T-helper 17 cell (primary cell): ENCODE results near the gene IL20. TPM values are rescaled to one million over a fixed set of nuclear protein-coding genes. Genes with fewer than 3 reads are reported as not detected.

ENCODE experiments used
- ATAC-seq: fragments of 150-1000 bp; cut with Tn5 transposase; 2 replicates; pipeline ENCODE4 v1.10.0; 2021; ENCODE audit warnings: mild to moderate bottlenecking, moderate library complexity
- DNase-seq, 3 donors: peaks; one replicate each; pipeline versions ENCODE4 v3.0.0 to v3.0.0-alpha.2; 2020 to 2021
- H3K9me3 ChIP-seq: one replicate; pipeline ENCODE4 v1.7.0; 2013; ENCODE audit warnings: low read length, mild to moderate bottlenecking; ENCODE audit not compliant: control insufficient read depth, poor library complexity, severe bottlenecking
- H3K27ac Mint-ChIP-seq: one replicate; pipeline ENCODE4 v1.8.0; 2022; ENCODE audit warnings: mild to moderate bottlenecking, moderate library complexity, mixed read lengths
- H3K27me3 Mint-ChIP-seq: one replicate; pipeline ENCODE4 v1.8.0; 2022; ENCODE audit warnings: mixed read lengths
- H3K36me3 Mint-ChIP-seq: one replicate; pipeline ENCODE4 v1.8.0; 2022; ENCODE audit warnings: low read depth, mixed read lengths
- H3K4me1 Mint-ChIP-seq: one replicate; pipeline ENCODE4 v1.8.0; 2022; ENCODE audit warnings: mild to moderate bottlenecking, mixed read lengths
- H3K4me3 Mint-ChIP-seq: one replicate; pipeline ENCODE4 v1.8.0; 2022; ENCODE audit warnings: mild to moderate bottlenecking, moderate library complexity, mixed read lengths
- total RNA-seq, 4 donors: library from RNA in 2 of 4; stranded (reverse) in 2 of 4; gene quantifications; one replicate each; pipeline ENCODE4 v1.2.3 and lab custom pipeline; 2022 to 2026

Gene IL20
- total RNA-seq, 2 donors from 2014 or later, result not detected

GRCh38 chr1:206833801-206834200 is 31.6 kb upstream of the IL20 start:
- H3K4me3 Mint-ChIP-seq, result no peak overlapping the region
- H3K4me1 Mint-ChIP-seq, result peaks cover 21% of the 10 kb centered on the region
- peaks cover 6% of the 10 kb centered on the region for H3K36me3 Mint-ChIP-seq
- H3K27ac Mint-ChIP-seq, result no peak overlapping the region
- ATAC-seq (no peak), DNase-seq (no peak)
- H3K9me3 ChIP-seq, result no peaks in the 10 kb centered on the region
- H3K27me3 Mint-ChIP-seq, result peaks cover 62% of the 10 kb centered on the region

GRCh38 chr1:206834217-206834616 is 31.2 kb upstream of the IL20 start:
- Mint-ChIP-seq H3K36me3 (peaks cover 6% of the 10 kb centered on the region), H3K27ac (no peak overlapping the region), H3K4me3 (no peak overlapping the region), H3K4me1 (peaks cover 17% of the 10 kb centered on the region), H3K27me3 (peaks cover 66% of the 10 kb centered on the region)
- DNase-seq (no peak), ATAC-seq (no peak)
- no peaks in the 10 kb centered on the region for H3K9me3 ChIP-seq

GRCh38 chr1:206834711-206835110 is 30.7 kb upstream of the IL20 start:
- H3K27me3 Mint-ChIP-seq, result peaks cover 70% of the 10 kb centered on the region
- no peaks in the 10 kb centered on the region for H3K9me3 ChIP-seq
- no peak for ATAC-seq
- peaks cover 4% of the 10 kb centered on the region for H3K36me3 Mint-ChIP-seq
- no peak overlapping the region for H3K4me3 Mint-ChIP-seq
- no peak overlapping the region for H3K27ac Mint-ChIP-seq
- DNase-seq, result no peak
- peaks cover 14% of the 10 kb centered on the region for H3K4me1 Mint-ChIP-seq

GRCh38 chr1:206835186-206835585 is 30.2 kb upstream of the IL20 start:
- H3K4me3 Mint-ChIP-seq, result no peak overlapping the region
- no peaks in the 10 kb centered on the region for H3K9me3 ChIP-seq
- no peak overlapping the region for H3K27ac Mint-ChIP-seq
- DNase-seq (no peak), ATAC-seq (no peak)
- H3K27me3 Mint-ChIP-seq, result peaks cover 74% of the 10 kb centered on the region
- H3K4me1 Mint-ChIP-seq, result peaks cover 11% of the 10 kb centered on the region
- peaks cover 4% of the 10 kb centered on the region for H3K36me3 Mint-ChIP-seq

GRCh38 chr1:206836111-206836510 is 29.3 kb upstream of the IL20 start:
- H3K4me1 Mint-ChIP-seq, result peaks cover 9% of the 10 kb centered on the region
- H3K9me3 ChIP-seq, result no peaks in the 10 kb centered on the region
- no peak for DNase-seq
- H3K4me3 Mint-ChIP-seq, result no peak overlapping the region
- no peak overlapping the region for H3K27ac Mint-ChIP-seq
- ATAC-seq, result no peak
- peaks cover 4% of the 10 kb centered on the region for H3K36me3 Mint-ChIP-seq
- peaks cover 74% of the 10 kb centered on the region for H3K27me3 Mint-ChIP-seq

- H3K27me3 Mint-ChIP-seq, result peaks cover 84% of the 10 kb centered on the region
- no peak overlapping the region for H3K27ac Mint-ChIP-seq
- H3K9me3 ChIP-seq, result no peaks in the 10 kb centered on the region
- ATAC-seq (no peak), DNase-seq (no peak)
- peaks cover 4% of the 10 kb centered on the region for H3K36me3 Mint-ChIP-seq
- H3K4me1 Mint-ChIP-seq, result peaks cover 2% of the 10 kb centered on the region
- no peak overlapping the region for H3K4me3 Mint-ChIP-seq
These were observed 26.3 kb upstream of the IL20 start for GRCh38 chr1:206839006-206839560.

GRCh38 chr1:206839857-206840256 is 25.6 kb upstream of the IL20 start:
- Mint-ChIP-seq H3K4me1 (peaks cover 2% of the 10 kb centered on the region), H3K27ac (no peak overlapping the region), H3K27me3 (peaks cover 77% of the 10 kb centered on the region), H3K4me3 (no peak overlapping the region), H3K36me3 (peaks cover 4% of the 10 kb centered on the region)
- ATAC-seq (no peak), DNase-seq (no peak)
- H3K9me3 ChIP-seq, result no peaks in the 10 kb centered on the region

- ATAC-seq, result no peak
These were observed 23.7 kb upstream of the IL20 start for GRCh38 chr1:206841609-206842323.

GRCh38 chr1:206842854-206843253 is 22.6 kb upstream of the IL20 start:
- H3K9me3 ChIP-seq, result no peaks in the 10 kb centered on the region
- Mint-ChIP-seq H3K27ac (no peak overlapping the region), H3K4me3 (no peak overlapping the region), H3K36me3 (no peaks in the 10 kb centered on the region), H3K27me3 (peaks cover 61% of the 10 kb centered on the region), H3K4me1 (peaks cover 5% of the 10 kb centered on the region)
- no peak for DNase-seq
- ATAC-seq, result no peak

More at GRCh38 chr1:206841609-206842323, 23.7 kb upstream of the IL20 start:
- no peak overlapping the region for H3K4me3 Mint-ChIP-seq
- peaks cover 63% of the 10 kb centered on the region for H3K27me3 Mint-ChIP-seq
- H3K36me3 Mint-ChIP-seq, result peaks cover 4% of the 10 kb centered on the region
- peaks cover 5% of the 10 kb centered on the region for H3K4me1 Mint-ChIP-seq
- no peaks in the 10 kb centered on the region for H3K9me3 ChIP-seq
- no peak overlapping the region for H3K27ac Mint-ChIP-seq
- no peak for DNase-seq

- Mint-ChIP-seq H3K36me3 (no peaks in the 10 kb centered on the region), H3K27me3 (peaks cover 62% of the 10 kb centered on the region), H3K4me3 (no peak overlapping the region), H3K27ac (no peak overlapping the region), H3K4me1 (peaks cover 5% of the 10 kb centered on the region)
- H3K9me3 ChIP-seq, result no peaks in the 10 kb centered on the region
- DNase-seq (no peak), ATAC-seq (no peak)
These were observed 21.8 kb upstream of the IL20 start for GRCh38 chr1:206843626-206844025.

- peaks cover 5% of the 10 kb centered on the region for H3K4me1 Mint-ChIP-seq
- DNase-seq, result no peak
- no peak overlapping the region for H3K27ac Mint-ChIP-seq
- no peaks in the 10 kb centered on the region for H3K9me3 ChIP-seq
- H3K36me3 Mint-ChIP-seq, result peaks cover 2% of the 10 kb centered on the region
- H3K27me3 Mint-ChIP-seq, result peaks cover 69% of the 10 kb centered on the region
- no peak overlapping the region for H3K4me3 Mint-ChIP-seq
- no peak for ATAC-seq
These were observed 18.9 kb upstream of the IL20 start for GRCh38 chr1:206846487-206846886.

- no peak for DNase-seq
- H3K4me3 Mint-ChIP-seq, result no peak overlapping the region
- H3K27me3 Mint-ChIP-seq, result peaks cover 65% of the 10 kb centered on the region
- peaks cover 2% of the 10 kb centered on the region for H3K36me3 Mint-ChIP-seq
- no peaks in the 10 kb centered on the region for H3K9me3 ChIP-seq
- no peak for ATAC-seq
- H3K27ac Mint-ChIP-seq, result peak overlapping the region; percentile 9
- peaks cover 5% of the 10 kb centered on the region for H3K4me1 Mint-ChIP-seq
These were observed 18.0 kb upstream of the IL20 start for GRCh38 chr1:206847337-206847834.

- Mint-ChIP-seq H3K4me3 (no peak overlapping the region), H3K27ac (peak overlapping the region; percentile 9), H3K27me3 (peaks cover 59% of the 10 kb centered on the region), H3K36me3 (peaks cover 2% of the 10 kb centered on the region), H3K4me1 (peaks cover 5% of the 10 kb centered on the region)
- no peaks in the 10 kb centered on the region for H3K9me3 ChIP-seq
- DNase-seq (no peak), ATAC-seq (no peak)
These were observed 17.5 kb upstream of the IL20 start for GRCh38 chr1:206847946-206848345.

- DNase-seq (no peak), ATAC-seq (no peak)
- Mint-ChIP-seq H3K27me3 (peaks cover 51% of the 10 kb centered on the region), H3K4me1 (no peaks in the 10 kb centered on the region), H3K27ac (no peak overlapping the region), H3K4me3 (no peak overlapping the region), H3K36me3 (peaks cover 2% of the 10 kb centered on the region)
- H3K9me3 ChIP-seq, result no peaks in the 10 kb centered on the region
These were observed 15.0 kb upstream of the IL20 start for GRCh38 chr1:206850401-206850800.
